GM13977 (cell line): Measurements from ENCODE around the gene ELL2.

Source experiments
- DNase-seq: peaks from one replicate; pipeline ENCODE4 v3.0.0; 2012; ENCODE audit warnings: low spot score
- CTCF ChIP-seq: IDR thresholded peaks from 2 replicates; pipeline ENCODE4 v1.5.1; 2012; ENCODE audit warnings: mild to moderate bottlenecking, control low read depth; ENCODE audit not compliant: insufficient read depth; ENCODE audit errors: extremely low read depth, missing control alignments
- in situ Hi-C: fragments of 300-500 bp; cut with MboI; formaldehyde crosslinking; loops from one replicate; pipeline ENCODE4 v1.12.0; 2022; ENCODE audit warnings: low sequenced_read_pairs, low pct_unique_long_range_greater_than_20kb, mixed read lengths, inconsistent platforms; ENCODE audit not compliant: unreplicated experiment

ELL2 gene

GRCh38 chr5:95959051-95959887 is 2.4 kb downstream of the ELL2 start:
- in situ Hi-C loops, result loop anchor here (25.0 kb wide), 1 partner anchor 378 kb away; no protein-coding TSS in a partner anchor
- no peak for TF ChIP-seq CTCF
- no peak for DNase-seq

- no peak for DNase-seq
- no peak for TF ChIP-seq CTCF
- in situ Hi-C loops, result loop anchor here (25.0 kb wide), 1 partner anchor 379 kb away; no protein-coding TSS in a partner anchor
Observed at GRCh38 chr5:95958310-95959014, 3.2 kb downstream of the ELL2 start.

GRCh38 chr5:95957561-95958203 is 4.0 kb downstream of the ELL2 start:
- TF ChIP-seq CTCF, result no peak
- DNase-seq, result no peak
- in situ Hi-C loops, result loop anchor here (25.0 kb wide), 1 partner anchor 380 kb away; no protein-coding TSS in a partner anchor

- TF ChIP-seq CTCF, result no peak
- DNase-seq, result no peak
- in situ Hi-C loops, result loop anchor here (25.0 kb wide), 1 partner anchor 380 kb away; no protein-coding TSS in a partner anchor
Observed at GRCh38 chr5:95956900-95957293, 4.8 kb downstream of the ELL2 start.

GRCh38 chr5:95956021-95956899 is 5.4 kb downstream of the ELL2 start:
- no peak for DNase-seq
- TF ChIP-seq CTCF, result no peak
- in situ Hi-C loops, result loop anchor here (25.0 kb wide), 1 partner anchor 381 kb away; no protein-coding TSS in a partner anchor

- DNase-seq, result no peak
- in situ Hi-C loops, result loop anchor here (25.0 kb wide), 1 partner anchor 383 kb away; no protein-coding TSS in a partner anchor
- no peak for TF ChIP-seq CTCF
Observed at GRCh38 chr5:95954716-95955115, 6.9 kb downstream of the ELL2 start.
